GM12801 (cell line): Measurements from ENCODE around the gene SYNJ2.

Experiments used
- TF ChIP-seq, protein P1 (sequence below): IDR thresholded peaks from one replicate; pipeline ENCODE4 v1.5.1; 2011; ENCODE audit warnings: control low read depth; ENCODE audit not compliant: insufficient read length; ENCODE audit errors: extremely low read depth

The SYNJ2 gene

DNA sequence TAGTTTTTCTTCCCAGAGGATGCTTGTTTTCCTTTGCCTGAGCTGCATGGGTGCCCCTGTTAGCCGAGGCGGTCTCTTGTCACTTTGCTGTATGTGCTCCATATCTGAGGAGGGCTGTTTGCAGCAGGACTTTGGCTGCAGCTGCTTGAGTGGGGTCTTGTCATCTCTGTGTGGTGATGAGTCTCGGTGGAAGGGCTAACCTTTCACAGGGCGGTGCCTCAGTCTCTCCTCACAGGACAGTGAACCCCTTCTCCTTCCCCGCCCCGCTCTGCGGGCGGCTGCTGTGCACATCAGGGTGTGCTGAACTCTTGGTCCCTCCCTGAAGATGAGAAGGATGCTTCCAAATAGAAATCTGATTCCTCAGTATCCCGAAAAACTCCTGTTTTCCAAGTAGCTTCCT is 75.1 kb downstream of the SYNJ2 start:
- TF ChIP-seq, protein P1, sequence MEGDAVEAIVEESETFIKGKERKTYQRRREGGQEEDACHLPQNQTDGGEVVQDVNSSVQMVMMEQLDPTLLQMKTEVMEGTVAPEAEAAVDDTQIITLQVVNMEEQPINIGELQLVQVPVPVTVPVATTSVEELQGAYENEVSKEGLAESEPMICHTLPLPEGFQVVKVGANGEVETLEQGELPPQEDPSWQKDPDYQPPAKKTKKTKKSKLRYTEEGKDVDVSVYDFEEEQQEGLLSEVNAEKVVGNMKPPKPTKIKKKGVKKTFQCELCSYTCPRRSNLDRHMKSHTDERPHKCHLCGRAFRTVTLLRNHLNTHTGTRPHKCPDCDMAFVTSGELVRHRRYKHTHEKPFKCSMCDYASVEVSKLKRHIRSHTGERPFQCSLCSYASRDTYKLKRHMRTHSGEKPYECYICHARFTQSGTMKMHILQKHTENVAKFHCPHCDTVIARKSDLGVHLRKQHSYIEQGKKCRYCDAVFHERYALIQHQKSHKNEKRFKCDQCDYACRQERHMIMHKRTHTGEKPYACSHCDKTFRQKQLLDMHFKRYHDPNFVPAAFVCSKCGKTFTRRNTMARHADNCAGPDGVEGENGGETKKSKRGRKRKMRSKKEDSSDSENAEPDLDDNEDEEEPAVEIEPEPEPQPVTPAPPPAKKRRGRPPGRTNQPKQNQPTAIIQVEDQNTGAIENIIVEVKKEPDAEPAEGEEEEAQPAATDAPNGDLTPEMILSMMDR, result no peak

DNA sequence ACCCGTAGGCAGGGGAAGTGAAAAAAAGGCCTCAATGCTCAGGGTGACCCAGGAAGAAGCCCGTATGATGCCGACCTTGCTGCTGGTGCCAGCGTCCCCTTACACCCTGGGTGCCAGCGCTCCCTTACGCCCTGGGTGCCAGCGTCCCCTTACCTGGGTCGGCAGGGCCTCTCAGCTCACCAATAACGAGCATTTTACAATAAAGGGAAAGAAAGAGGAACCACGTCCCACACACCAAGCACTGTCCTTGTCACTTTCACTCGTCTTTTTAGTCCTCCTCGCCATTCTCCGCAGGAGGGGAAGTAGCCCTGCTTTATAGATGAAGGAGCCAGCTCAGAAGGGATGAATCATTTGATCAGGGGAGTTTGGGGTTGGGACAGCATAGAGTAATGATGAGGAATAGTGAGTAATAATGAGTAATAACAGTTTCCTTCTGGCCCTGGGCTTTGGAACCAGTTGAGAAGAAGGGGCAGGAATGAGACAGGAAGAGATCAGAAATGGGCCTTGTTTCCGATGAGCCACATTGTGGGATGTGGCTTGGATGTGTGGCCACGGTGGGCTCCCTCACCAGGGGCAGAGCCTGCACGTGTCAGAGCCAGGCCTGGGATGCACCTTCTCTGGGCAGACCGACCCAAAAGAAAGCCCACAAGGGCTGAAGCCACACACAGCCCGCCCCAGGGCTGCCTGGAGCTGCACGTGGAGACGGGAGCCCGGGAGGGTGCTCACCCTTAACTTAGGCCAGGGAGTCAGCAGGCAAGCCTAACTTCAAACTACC is 75.7 kb downstream of the SYNJ2 start:
- TF ChIP-seq, protein P1, result no peak

DNA sequence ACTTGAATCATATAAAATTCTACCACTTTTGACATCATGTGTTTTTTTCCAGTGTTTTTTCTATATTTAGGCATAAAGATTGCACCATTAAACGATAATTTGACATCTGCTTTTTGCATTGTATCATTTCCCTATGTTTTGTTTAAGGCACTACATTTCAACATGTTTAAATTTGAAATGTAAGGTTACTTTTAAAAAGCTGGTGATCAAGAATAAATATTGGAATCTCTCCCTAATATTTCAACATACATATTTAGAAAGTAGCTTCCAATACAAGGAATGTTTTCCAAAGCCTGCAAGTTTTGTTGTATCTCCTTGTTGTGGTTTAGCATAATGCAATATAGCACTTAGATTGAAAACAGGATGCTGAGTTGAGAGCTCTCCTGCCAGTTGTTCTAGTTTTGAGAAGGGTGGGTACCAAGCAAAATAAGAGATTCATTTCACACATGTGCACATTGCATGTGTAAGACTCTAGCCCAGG is 76.5 kb downstream of the SYNJ2 start:
- TF ChIP-seq, protein P1, result no peak

DNA sequence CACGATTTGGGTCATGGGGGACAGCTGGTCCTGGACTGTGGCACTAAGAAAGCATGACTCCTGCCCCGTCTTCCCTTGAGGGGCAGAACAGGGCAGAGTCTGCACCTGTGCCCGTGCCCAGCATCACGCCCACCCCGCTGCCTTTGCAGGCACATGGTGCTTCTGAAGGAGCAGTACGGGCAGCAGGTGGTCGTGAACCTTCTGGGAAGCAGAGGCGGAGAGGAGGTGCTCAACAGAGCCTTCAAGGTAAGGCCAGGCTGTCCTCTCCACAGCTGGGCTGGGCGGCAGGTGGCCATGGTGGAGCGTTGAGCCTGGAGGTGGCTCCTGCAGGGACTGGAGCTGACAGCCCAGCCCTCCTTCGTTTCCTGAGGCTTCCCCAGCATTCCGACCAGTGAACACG is 77.4 kb downstream of the SYNJ2 start:
- TF ChIP-seq, protein P1, result no peak

DNA sequence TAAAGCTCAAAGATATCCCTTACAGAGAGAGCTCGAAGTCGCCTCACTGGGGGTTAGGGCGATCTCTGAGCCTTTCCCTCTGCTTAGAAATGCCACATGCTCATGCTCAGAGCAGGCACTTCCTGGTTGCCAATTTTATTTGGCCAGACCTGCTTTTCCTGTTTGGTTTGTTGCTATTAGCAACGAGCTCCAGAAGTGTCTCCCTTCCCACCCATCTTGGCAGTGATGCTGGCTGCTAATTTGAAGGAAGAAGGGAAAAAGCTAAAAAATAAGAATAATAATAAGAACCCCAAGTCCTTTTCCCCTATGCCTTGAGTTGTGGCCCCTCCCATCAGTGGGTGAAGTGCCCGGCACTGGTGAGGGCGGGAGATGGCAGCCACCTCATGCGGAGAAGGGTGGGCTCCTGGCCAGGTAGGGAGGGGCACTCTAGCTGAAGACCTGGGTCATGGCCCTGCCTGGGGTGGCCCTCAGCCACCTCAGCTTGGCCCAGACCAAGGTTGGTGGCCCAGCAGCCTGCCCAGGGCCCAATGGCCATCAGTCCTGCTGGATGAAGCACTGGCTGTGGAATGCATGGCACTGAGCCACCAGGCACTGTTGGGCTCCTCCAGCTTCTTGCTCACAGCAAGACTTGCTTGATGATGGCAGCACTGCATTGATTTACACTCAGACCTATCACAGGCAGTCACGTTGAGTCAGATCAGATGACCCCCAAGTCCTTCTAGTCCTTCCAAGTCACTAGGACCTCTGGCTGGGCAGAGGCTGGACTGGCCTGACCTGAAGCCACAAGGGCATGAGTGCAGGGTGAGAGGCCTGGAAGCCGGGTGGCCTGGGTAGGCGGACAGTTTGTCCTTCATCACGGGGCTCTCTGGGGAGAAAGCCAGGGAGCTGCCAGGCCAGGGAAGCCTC is 79.0 kb downstream of the SYNJ2 start:
- TF ChIP-seq, protein P1, result no peak

DNA sequence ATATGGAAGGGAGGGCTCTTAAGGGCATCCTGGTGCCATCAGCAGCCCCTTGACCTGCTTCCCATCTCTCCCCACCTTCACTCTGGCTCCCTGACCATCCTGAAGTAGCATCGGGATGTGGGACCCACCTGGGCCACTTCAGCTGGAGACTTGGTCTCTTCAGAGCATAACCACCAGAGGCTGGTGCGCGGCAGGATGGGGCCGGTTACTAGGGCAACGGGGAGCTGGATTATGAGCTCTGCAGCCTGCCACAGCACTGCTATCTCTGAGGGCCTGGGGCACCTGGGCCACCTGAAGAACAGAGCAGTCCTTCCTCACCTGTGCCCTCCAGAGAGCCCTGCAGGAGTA is 79.7 kb downstream of the SYNJ2 start:
- TF ChIP-seq, protein P1, result no peak

DNA sequence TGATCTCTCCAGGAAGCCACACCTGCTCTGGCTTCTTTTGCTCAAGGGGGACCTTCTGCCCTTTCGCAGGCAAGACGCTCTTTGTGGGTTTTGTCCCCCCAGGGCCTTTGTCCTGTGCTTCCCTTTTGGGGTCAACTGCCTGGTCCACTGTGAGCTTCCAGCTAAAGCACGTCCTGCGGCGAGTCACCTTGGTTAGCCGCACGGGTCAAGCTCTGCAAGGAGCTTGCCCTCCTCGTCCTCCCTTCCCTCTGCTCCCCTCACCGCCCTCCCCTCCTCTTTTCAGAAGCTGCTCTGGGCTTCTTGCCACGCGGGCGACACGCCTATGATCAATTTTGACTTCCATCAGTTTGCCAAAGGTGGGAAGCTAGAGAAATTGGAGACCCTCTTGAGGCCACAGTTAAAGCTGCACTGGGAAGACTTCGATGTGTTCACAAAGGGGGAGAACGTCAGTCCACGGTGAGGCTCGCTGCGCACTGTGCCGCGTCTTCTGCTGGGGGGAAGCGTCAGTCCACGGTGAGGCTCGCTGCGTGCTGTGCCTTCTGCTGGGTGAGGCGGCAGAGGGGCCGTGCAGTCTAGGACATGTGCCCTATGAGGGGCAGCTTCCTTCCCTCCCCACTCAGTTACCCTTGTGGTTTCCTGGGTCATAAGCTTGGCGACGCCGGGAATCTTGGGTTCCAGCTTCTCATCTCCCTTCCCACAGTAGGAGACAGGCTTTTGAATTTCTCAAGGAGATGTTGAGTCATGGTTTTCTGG is 80.2 kb downstream of the SYNJ2 start:
- TF ChIP-seq, protein P1, result no peak
